ENCODE measurements around the gene GLT1D1.
"Not testable (repeated sequence)": the region's sequence is repeated elsewhere in the genome, so short reads cannot be mapped to it uniquely, and the experiment has no call there.

Gene GLT1D1

DNA sequence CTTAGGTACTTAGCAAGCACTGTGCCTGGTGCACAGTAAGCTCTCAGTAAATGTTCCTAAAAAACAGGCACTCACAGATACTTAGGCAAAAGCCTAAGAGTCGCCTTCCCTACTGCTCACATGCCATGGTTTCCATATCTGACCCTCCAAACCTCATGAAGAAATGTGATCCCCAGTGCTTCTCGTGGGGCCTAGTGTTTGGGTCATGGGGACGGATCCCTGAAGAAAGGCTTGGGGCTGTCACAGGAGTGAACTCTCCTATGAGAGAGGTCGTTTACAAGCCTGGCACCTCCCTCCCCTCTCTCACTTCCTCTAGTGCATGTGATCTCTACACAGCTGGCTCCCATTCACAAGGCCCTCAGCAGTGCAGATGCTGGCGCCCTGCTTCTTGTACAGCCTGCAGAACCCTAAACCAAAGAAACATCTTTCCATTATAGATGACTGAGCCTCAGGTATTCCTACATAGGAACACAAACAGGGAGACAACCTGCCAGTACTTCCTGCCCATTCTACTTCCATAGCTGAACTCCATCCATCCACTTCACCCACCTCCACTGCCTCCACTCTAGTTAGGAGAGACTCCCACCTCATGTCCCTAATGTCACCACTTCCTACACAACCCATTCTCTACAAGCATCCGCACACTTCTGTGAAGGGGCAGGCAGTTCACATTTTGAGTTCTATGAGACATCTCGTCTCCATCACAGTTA is 32.4 kb upstream of the GLT1D1 start:
- no peak for DNase-seq (ENCODE audit: low read depth)

GRCh38 chr12:128823216-128823915 is 29.9 kb upstream of the GLT1D1 start:
- DNase-seq (ENCODE audit: low read depth) = no peak

DNA sequence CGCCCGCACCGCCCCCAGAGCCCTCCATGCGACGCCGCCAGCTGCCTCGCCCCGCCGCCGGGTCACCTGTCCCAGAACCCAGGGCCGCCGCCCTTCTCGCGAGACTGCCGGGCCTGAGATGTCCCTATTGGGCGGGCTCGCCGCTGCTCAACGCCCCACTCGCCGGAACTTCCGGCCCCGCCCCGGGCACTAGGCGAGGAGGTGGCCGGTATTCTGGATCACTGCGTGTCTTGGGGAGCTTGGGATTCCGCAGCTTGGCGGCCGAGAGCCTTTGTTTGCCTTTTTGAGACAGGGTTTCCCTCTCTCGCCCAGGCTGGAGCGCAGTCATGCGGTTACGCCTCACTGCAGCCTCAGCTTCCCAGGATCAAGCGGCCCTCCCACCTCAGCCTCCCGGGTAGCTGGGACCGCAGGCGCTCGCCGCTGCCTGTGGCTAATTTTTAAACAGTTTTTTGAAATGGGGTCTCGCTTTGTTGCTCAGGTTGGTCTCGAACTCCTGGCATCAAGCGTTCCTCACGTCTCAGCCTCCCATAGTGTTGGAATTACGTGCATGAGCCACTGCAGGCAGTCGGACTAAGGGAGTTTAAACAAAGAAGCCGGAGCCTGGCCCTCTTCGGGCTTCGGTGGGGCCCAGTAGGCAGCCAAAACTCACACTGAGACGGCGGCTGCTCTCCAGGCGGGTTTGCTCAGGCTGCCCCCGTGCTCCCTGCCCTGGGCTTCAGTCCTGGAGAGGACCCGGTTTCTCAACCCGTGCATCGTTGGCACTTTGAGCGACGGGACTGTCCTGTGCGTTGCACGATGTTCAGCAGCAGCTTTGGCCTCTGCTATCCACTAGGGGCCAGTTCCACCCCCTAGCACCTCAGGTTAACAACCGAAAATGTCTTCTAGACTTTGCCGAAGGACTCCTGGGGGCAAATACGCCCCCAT is 29.1 kb upstream of the GLT1D1 start, which contains the start of gene SLC15A4:
Gene SLC15A4 (minus strand): TSS at position 43 of the 924 bp plus-strand sequence. CDS start 15 bp downstream, at position 28.
- peak; percentile 84 for DNase-seq (ENCODE audit: low read depth)

DNA sequence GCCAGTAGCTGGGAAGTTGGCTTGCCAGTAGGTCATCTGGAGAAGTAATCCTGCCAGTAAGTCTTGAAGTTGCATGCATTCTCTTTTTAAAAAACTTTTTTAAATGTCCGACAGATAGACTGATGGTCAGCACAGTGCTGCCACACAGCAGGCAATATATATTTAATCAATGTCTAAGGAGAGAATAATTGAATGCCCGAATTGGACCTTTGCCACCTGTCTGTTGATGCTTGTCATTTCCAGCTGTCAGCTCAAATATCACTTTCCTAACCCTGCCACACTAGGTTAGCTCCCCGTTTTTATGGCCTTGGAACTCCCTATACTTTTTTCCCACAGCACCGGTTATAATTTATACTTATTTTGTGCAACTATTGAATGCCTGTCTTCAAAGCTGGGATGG is 27.4 kb upstream of the GLT1D1 start:
- no peak for DNase-seq (ENCODE audit: low read depth)

DNA sequence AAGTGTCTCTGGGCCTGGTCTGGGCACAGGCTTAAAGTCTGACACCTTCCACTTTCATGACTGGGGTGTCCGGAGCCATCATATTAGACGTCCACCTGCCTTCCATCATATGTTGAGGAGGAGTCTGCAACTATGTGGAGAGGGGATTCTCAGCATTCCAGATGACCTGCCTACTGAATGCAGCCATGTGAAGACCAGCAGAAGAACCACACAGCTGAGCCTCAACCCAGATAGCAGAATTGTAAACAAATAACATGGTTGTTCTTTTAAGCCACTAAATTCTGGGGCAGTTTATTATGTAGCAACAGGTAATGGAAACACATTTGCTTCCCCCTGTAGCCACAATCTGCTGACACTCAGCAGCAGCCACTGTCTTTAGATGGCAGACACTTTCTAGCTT is 25.6 kb upstream of the GLT1D1 start:
- DNase-seq (ENCODE audit: low read depth) = no peak

GRCh38 chr12:128829861-128830504 is 23.3 kb upstream of the GLT1D1 start:
- no peak for DNase-seq (ENCODE audit: low read depth)

- no peak for DNase-seq (ENCODE audit: low read depth)
These were observed 22.8 kb upstream of the GLT1D1 start for GRCh38 chr12:128830505-128830893.

DNA sequence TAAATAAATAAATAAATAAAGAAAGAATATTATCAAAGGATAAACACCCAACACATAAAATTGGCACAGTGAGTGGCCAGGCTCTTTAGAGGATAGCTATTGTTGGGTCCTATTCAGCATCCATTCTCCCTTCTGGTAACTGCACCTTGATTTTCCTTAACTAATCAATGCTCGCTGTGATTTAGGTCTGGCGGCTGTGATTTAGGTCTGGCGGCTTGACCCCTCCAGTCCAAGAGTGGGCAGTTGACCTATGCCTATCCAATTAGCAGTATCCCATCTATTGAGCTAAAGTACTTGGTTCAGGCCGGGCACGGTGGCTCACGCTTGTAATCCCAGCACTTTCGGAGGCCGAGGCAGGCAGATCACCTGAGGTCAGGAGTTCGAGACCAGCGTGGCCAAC is 19.9 kb upstream of the GLT1D1 start:
- no peak for DNase-seq (ENCODE audit: low read depth)

GRCh38 chr12:128839885-128840284 is 13.4 kb upstream of the GLT1D1 start:
- not testable (repeated sequence) for DNase-seq (ENCODE audit: low read depth)

DNA sequence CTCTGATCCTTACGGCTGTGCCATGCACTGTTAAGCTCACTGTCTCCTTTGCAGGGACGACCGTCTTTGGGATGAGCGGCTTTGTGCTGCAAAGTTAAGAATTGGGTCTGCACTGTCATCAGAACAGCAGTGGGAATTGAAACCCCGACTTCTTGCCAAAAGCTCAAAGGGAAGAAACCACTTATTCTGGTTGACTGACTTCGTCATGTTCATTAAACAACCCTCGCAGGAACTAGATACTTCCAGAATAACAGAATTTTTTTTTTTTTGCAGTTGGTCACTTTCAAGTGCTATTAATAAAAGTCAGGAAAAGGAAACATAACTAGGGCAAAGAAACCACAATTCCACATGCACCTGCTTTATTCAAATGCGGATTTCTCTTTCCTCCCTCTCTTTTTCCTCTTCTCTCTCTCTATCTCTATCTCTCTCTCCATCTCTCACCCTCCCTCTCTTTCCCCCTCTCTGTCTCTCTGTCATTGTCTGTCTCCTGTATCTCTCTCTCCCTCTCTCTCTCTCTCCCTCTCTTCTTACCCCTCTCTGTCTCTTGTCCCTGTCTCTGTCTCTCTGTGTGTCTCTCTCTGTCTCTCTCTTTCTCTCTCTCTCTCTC is 12.3 kb upstream of the GLT1D1 start:
- no peak for DNase-seq (ENCODE audit: low read depth)

DNA sequence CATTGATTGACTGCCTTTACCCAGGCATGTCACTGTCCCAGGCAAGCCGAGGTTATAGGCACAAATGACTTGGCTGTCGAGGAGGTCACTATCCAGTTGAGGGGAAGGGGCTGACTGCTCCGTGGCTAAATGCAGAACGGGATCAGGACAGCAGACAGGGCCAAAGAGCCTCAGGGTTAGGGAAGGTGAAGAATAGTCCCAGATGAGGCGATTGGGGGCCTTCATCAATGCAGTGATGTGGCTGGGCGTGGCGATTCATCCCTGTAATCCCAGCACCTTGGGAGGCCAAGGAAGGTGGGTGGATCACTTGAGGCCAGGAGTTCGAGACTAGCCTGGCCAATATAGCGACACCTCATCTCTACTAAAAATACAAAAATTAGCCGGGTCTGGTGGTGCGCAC is 10.7 kb upstream of the GLT1D1 start:
- DNase-seq (ENCODE audit: low read depth) = no peak

DNA sequence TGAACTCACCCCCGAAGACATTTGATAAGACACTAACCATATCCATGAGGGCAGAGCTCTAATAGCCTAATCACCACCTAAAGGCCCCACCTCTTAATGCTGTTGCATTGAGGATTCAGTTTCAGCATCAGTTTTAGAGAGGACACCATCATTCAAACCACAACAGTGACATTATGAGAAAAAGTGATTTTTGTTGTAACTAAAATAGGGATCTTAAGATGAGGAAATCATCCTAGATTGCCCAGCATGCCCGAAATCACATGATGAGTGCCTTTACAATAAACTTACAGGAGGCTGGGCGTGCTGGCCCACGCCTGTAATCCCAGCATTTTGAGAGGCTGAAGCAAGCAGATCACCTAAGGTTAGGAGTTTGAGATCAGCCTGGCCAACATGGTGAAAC is 9.7 kb upstream of the GLT1D1 start:
- DNase-seq (ENCODE audit: low read depth) = no peak

DNA sequence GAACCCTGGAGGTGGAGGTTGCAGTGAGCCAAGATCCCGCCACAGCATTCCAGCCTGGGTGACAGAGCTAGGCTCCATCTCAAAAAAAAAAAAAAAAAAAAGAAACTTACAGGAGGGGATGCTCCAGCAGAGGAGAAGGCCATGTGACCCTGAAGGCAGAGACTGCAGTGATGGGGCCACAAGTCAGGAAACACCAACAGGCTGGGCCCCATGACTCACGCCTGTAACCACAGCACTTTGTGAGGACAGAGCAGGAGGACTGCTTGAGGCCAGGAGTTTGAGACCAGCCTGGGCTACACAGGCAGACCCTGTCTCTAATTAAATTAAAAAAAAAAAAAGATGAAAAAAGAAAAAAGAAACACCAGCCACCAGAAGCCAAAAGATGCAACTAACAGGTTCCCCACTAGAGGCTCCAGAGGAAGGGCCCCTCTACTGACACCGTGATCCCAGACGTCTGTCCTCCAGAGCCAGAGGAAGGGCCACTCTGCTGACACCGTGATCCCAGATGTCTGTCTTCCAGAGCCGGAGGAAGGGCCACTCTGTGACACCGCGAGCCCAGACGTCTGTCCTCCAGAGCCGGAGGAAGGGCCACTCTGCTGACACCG is 9.1 kb upstream of the GLT1D1 start:
- no peak for DNase-seq (ENCODE audit: low read depth)

DNA sequence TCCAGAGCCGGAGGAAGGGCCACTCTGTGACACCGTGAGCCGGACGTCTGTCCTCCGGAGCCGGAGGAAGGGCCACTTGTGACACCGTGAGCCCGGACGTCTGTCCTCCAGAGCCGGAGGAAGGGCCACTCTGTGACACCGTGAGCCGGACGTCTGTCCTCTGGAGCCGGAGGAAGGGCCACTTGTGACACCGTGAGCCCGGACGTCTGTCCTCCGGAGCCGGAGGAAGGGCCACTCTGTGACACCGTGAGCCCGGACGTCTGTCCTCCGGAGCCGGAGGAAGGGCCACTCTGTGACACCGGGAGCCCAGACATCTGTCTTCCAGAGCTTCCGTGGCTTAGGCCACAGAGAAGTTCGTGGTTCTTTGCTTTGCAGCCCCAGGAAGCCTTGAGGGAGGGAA is 6.6 kb upstream of the GLT1D1 start:
- DNase-seq (ENCODE audit: low read depth) = not testable (repeated sequence)

DNA sequence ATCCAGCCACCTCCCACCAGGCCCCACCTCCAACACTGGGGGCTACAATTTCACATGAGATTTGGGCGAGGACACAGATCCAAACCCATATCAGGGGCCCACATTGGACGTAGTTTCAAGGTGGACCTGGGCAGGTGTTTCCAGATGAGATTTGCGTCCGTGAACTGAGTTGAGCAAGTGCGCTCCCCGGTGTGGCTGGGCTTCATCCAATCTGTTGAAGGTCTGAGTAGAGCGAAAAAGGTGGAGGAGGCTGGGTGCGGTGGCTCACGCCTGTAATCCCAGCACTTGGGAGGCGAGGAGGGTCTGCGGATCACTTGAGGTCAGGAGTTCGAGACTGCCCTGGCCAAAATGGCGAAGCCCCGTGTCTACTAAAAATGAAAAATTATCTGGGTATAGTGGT is 4.9 kb upstream of the GLT1D1 start:
- no peak for DNase-seq (ENCODE audit: low read depth)

DNA sequence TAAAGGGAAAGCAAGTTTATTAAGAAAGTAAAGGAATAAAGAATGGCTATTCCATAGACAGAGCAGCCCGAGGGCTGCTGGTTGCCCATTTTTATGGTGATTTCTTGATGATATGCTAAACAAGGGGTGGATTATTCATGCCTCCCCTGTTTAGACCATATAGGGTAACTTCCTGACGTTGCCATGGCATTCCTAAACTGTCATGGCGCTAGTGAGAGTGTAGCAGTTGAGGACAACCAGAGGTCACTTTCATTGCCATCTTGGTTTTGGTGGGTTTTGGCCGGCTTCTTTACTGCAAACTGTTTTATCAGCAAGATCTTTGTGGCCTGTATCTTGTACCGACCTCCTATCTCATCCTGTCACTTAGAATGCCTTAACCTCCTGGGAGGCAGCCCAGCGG is 3.5 kb upstream of the GLT1D1 start:
- not testable (repeated sequence) for DNase-seq (ENCODE audit: low read depth)

DNA sequence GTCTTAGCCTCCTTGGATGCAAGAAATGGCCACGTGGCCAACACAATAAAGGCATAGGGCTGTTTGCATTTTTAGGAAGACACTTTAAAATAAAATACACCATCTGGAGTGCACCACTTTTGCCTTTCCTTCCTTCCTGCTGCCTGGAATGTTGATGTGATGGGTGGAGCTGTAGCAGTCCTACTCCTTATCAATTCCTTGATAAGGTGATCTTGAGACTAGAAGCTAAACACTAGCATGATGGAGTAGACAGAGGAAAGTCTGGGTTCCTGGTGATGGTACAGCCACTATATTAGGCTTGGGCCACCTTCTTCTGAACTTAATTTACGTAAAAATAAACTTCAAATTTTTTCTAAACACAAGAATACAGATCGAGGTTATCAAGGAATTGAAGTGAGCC is 2.9 kb upstream of the GLT1D1 start:
- no peak for DNase-seq (ENCODE audit: low read depth)

DNA sequence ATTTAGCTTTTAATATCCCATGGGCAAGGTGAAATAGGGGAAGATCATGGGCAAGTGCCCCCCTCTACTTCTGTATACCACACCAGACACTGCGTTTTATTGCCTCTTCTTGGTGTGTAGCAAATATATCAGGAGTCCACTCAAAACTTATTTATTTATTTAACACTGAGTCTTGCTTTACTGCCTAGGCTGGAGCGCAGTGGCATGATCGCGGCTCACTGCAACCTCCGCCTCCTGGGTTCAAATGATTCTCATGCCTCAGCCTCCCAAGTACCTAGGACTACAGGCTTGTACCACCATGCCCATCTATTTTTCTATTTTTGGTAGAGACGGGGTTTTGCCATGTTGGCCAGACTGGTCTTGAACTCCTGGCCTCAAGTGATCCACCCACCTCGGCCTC is 1.8 kb upstream of the GLT1D1 start:
- DNase-seq (ENCODE audit: low read depth) = not testable (repeated sequence)

DNA sequence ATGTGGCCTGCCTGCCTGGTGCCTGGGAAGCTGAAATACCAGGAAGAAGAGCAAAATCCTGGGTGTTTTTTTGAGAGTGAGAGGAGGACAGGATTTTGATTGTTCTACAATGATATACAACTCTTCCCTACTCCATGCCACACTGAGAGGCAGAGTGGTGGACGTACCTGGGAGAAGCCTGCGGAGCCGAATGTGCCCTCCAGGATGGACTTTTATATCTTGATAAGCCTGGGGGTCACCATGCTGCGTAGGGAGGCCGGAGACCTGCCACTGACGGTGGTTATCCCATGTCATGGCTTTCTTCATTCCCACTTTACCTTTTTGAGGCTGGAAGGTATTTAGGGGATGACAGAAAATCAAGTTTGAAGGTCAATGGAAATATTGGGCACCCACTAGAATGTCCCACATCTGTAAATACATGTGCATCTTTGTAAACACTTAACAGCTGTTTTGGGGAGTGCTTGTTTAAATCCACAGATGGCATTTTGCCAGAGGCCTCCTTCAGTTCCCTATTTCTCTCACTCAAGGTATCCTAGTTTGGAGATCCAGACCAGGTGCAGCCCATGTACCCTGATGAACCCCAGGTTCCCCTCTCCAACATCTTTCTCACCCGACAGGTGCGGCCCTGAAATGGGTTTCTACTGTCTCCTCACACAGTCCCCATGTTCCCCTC is 1.1 kb upstream of the GLT1D1 start:
- DNase-seq (ENCODE audit: low read depth) = no peak

DNA sequence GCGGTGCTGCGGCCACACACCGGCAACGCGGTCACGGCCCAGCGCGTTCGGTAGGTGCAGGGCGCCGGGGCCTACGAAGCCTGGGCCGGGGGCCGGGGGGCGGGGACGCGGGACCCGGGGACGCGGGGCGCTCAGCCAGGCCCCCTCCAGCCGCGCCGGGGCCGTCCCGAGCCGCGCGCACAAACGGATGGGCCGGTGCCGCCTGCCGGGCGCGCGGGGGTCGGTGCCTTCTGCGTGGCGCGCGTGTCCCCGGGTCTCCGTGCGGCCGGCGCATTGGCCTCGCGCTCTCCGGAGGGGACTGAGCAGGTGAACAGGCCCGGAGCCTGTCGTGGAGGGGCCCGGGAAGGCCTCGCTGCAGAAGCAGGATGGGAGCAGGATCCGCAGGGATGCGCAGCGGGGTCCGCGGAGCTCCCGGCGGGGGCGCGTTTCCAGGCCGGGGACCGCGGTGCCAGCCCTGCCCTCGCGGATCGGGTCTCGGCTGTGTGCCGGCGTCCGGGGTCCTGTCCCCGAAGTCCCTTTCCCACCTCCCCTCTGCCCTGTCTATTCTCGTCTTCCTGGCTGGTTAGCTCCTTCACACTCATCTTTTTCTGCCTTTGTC is 421 bp downstream of the GLT1D1 start:
- no peak for DNase-seq (ENCODE audit: low read depth)

All from stimulated activated CD4-positive, alpha-beta T cell treated with anti-CD3 and anti-CD28 coated beads, Interleukin-2, amount 100 ng/mL, for 4 hours (primary cell).